GM19324 (cell line): ENCODE results near the gene PPP1R12B.
"Not testable (repeated sequence)": the region's sequence is repeated elsewhere in the genome, so short reads cannot be mapped to it uniquely, and the experiment has no call there.

Source experiments
- ATAC-seq: cut with Tn5 transposase; IDR thresholded peaks from one replicate; pipeline ENCODE4 v1.9.1; 2021; ENCODE audit warnings: mild to moderate bottlenecking, moderate library complexity; ENCODE audit not compliant: unreplicated experiment, low FRiP score

PPP1R12B gene

GRCh38 chr1:202623476-202623875, 275.0 kb downstream of the PPP1R12B start:
- ATAC-seq, result not testable (repeated sequence)

DNA sequence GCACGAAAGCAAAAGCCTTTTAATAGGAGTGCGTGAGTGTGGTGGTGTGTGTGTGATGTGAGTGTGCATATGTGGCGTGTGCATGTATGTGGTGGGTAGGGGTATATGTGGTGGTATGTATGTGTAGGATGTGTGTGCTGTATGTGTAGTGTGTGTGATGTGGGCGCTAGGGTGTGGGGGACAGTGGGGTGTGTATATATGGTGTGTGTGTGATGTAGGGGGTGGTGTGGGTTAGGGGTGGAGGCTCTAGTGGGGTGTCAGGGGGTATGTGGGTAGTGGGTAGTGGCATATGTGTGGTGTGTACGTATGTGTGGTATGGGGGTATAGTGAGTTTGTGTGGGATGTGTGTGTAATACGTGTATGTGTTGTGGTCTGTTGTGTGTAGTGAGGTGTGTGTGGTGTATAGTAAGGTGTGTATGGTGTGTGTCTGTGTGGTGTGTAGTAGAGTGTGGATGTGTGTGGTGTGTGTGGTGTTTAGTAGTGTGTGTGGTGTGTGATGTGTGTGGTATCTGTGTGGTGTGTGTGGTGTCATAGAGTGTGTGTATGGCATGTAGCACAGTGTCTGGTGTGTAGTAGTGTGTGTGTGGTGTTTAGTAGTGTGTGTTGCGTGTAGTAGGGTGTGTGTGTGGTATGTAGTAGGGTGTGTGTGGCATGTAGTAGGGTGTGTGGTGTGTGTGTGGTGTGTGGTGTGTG, 275.7 kb downstream of the PPP1R12B start:
- no peak for ATAC-seq

DNA sequence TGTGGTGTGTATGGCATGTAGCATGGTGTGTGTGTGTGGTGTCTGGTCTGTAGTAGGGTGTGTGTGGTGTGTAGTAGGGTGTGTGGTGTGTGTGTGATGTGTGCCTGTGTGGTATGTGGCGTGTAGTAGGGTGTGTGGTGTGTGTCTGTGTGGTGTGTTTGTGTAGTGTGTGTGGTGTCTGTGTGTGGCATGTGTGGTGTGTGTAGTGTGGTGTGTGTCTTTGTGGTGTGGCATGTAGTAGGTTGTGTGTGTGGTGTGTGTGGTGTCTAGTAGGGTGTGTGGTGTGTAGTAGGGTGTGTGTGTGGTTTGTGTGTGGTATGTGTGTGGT, 276.2 kb downstream of the PPP1R12B start:
- no peak for ATAC-seq

DNA sequence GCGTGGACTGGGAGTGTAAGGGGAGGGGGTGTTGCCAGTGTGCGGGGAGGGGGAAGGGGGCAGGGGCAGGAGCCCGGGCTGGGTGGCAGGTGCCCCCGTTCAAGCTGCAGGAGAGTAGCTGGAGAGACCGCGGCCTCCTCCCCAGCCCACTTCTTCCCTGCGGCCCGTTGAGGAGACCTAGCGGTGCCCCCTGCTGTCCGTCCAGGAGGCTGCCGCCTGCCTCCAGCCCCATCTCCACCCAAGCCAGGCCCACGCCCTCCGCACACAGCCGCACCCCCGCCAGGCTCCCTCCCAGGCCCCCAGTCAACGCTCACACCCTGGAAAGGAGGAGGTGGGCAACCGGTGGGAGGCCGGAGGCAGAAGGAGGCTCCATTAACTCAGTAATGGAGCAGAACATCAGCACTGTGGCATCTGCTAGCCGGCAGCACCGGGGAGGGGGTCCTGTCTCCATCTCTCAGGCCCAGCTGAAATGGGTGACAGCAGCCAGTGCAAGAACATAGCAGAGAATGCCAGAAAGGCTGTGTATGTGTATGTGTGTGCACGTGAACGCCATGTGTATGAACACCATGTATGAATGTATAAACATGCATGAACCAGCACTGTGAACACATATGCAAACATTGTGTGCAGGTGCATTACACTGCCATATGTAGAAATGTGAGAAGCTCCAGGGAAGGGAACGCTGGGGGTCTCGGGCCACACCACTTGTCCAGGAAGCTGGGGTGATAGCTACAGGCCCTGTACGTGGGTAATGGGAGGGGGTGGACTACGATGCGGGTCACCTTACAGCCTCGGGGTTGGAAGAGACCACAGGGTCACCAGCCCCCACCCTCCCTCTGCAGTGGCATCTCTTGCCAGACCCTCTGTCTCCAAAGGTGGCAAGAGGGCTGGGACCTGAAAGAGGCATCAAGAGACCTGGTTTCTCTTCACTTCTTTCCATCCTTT, 277.2 kb downstream of the PPP1R12B start:
- ATAC-seq, result no peak

DNA sequence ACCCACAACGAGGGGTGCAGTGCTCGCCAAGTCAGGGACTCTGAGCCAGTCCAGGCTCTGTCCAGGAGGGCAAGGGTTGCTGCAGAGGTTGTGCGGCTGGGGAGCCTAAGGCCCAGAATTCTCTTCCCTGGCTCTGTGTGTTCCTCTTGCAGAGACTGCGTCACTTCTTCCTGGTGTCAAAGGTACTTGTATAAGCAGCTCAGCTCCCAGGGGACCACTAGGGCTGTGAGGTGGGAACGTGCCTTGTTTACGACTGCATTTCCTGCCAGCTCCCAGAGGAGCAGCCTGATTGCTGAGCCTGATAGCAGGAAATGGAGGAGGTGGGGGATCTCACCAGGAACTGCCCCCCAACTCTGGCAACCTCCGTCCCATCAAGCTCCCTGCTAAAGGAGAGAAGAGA, 278.5 kb downstream of the PPP1R12B start:
- not testable (repeated sequence) for ATAC-seq

- no peak for ATAC-seq
Measured at GRCh38 chr1:202627841-202628565, 279.5 kb downstream of the PPP1R12B start.

DNA sequence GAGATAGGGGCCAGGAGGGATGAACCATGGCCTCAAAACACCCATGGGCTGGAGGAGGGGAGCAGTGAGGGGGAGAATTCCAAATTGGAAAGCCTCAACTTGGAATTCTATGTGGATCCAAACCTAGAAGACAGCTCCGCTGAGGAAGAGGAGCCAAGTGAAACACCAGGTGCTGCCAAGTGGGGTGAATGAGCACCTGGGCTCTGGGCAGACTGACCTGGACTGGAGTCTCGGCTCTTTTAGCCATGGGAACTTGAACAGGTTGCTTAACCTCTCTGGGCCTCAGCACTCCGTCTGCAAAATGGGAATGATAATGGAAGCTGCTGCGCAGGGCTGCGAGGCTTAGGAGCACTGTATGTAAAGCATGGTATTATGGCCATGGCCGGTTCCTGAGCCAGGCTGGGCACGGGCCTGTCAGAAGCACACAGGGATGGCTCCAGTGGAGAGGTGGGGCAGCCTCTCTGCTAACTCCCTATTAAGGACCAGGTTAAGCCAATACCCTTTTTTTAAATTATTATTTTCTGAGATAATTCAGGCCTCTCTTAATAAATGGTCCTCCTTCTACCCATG, 280.2 kb downstream of the PPP1R12B start:
- ATAC-seq, result no peak

DNA sequence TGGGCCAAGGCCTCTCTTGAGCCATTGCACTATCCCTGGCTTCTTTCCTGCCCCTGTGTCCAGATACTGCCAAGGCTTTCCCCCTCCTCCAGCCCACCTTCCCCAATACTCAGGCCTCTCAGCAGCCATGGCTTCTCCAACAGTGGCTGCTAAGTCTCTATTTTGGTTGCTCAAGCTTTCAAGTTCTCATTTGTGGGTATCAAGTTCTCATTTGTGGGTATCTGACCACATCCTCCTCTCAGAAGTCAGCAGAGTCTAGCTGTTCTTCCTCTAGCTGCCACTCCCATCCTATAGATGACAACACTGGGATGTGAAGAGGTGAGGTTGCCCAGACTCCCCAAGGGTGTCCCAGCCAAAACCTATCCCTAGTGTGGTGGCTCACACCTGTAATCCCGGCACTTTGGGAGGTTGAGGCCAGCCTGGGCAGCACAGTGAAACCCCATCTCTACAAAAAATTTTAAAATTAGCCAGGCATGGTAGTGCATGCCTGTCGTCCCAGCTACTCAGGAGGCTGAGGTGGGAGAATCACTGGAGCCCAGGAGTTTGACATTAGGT, 280.8 kb downstream of the PPP1R12B start:
- ATAC-seq, result peak; percentile 71

DNA sequence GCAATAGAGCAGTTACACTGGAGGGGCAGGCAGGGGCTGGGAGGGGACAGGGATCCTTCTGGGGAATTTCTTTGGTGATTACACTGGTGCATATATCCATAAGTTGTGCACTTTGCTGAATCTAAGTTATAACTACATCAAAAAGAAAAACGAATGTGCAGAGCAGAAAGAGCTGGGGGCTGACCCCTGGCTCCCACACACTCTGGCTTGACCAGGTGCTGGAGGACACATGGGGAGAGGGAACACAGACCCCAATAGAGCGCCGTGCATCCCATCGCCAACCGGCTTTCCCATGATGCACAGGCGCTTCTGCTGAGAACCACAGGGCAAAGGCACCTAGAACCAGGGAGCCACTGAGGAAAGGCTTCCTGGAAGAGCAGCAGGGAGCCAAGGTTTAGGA, 281.6 kb downstream of the PPP1R12B start:
- ATAC-seq, result not testable (repeated sequence)

GRCh38 chr1:202630541-202630940, 282.0 kb downstream of the PPP1R12B start:
- no peak for ATAC-seq

DNA sequence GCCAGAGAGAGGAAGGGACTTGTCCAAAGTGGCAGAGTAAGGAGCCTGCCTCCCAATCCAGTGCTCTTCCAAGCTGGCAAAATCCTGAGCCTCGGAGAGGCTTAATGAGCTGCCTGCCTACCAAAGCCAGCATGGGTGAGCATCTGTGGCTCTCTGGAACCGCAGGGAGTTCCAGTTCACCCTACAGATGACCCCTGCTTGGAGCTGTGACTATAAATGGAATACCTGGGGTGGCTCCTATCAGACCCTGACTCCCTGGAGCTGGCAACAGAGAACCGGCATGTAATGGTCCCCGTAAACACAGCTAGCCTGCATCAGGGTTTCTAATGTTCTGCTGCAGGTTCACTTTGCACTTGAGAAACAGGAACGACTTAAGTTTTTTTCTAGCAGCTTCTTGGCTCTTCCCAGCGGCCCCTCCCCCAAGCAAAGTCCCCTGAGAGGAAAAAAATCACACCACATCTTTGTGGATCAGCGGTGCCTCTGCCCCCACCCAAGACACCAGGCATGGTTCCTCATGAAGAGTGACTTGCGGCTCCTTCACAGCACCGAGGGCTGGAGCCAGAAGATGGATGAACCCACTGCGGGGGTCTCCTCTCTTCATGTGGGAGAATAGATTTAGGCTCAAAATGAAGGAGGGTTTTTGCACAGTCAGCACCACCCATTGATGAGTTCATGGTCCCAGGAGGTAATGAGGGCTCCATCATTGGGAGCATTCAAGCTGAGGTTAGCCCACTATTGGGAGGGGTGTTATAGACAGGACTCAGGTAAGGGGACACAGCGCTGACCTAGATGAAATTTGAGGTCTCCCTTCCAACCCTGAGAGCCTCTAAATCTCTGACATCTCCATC, 282.8 kb downstream of the PPP1R12B start:
- no peak for ATAC-seq

DNA sequence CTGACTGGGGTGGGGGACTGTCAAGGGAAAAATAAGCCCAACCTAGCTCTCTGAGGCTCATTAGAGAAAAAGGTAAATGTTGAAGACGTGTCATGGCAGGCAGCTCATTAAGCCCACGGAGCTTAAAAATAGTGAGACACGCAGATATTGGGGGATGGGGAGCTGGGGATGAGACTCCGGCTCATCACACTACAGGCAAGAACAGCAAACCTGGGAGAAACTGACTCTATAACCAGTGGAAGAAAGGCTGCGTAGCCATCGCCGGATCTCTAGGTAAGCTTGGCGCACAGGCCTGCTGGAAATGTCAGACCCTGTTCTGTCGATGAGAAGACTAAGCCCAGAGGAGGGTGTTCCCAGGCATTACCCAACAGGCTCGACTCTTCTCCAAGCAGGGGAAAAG, 283.7 kb downstream of the PPP1R12B start:
- ATAC-seq, result no peak

- ATAC-seq, result not testable (repeated sequence)
Measured at GRCh38 chr1:202636171-202636570, 287.7 kb downstream of the PPP1R12B start.

DNA sequence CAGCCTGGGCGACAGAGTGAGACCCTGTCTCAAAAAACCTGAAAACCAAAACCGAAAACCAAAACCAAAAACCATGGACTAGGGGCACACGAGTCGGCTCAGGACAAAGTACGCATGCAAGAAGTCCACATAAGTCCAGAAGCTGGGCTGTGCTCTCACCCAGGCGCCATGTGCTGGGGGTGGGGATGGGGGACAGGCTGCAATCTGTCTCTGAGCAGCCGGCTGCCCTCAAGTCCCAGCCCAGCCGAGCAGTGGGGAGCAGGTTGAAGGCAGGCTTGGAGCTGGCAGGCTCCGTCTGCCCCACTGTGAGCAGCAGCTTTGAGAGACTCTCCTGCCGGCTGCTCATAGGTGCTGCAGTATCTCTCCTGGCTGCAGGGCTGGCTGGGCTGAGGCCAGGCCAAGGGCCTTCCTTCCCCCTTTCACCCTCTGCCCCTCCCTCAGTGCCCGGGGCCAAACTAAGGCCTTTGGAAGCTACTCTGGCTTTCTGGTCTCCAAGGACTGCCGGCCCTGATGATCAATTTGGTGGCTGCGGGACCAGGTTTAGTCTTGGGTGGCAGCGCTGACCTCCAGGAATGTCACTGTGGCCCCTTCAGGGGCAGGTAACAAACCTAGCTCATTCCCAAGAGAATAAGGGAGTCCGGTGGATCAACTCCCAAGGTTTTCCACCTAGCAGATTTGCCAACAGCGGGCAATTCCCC, 289.0 kb downstream of the PPP1R12B start:
- ATAC-seq, result not testable (repeated sequence)

DNA sequence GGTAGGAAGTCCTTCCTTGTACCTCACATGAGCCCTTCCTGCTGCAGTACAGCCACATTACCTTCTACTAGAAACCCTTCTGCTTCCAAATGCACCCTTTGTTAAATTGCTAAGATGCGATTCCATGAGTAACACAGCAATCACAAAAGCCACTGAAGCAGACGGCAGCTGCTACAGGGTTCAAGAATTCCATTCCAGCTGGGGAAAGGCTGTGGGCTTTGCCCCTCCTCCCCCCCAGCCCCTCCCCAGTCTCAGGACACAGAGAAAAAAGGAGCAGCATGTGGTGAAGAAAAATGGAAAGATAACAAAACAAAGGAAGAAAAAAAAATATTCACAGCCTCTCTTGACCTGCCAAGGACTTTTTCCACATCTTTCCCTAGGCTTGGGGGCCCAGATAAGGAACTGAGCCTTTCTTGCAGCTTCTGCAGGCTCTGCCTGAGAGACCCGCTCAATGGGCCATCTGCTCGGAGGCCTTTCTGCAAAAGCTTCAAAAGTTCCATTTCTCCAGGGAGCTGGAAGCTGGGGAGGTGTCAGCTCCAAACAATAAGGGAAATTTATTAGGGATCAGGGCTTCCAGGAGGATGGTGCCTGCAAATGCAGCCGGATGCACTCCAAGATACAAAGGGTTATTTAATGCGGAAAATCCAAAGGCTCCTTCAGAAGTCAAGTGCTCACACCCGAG, 289.7 kb downstream of the PPP1R12B start:
- ATAC-seq, result no peak

GRCh38 chr1:202638701-202639305, 290.3 kb downstream of the PPP1R12B start:
- ATAC-seq, result not testable (repeated sequence)

DNA sequence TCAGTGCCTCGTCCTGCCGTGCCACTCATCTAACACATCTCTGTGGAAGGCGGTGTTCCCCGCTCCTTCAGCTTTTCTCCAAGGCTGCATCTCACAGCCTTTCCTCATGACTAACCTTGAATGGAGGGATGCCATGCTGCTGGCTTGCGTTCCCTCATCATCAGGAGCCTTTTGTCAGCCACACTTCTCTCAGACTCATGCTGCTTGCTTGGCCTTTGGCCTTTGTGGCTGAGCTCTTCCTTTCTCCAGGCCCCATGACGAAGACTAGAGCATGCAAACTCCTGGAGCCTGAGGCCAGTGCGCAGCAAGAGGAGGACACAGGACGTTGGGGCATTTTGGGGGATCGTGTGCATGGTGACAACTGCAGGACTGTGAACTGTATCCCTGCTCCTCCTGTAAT, 291.0 kb downstream of the PPP1R12B start:
- no peak for ATAC-seq

- no peak for ATAC-seq
Measured at GRCh38 chr1:202642212-202642611, 293.7 kb downstream of the PPP1R12B start.
